HG03520 (cell line): Measurements from ENCODE around the gene CEP57L1.
"Not testable (repeated sequence)": the region's sequence is repeated elsewhere in the genome, so short reads cannot be mapped to it uniquely, and the experiment has no call there.

Source experiments
- ATAC-seq: cut with Tn5 transposase; IDR thresholded peaks from one replicate; pipeline ENCODE4 v1.9.1; 2021; ENCODE audit warnings: mild to moderate bottlenecking, moderate library complexity; ENCODE audit not compliant: unreplicated experiment

Gene CEP57L1

DNA sequence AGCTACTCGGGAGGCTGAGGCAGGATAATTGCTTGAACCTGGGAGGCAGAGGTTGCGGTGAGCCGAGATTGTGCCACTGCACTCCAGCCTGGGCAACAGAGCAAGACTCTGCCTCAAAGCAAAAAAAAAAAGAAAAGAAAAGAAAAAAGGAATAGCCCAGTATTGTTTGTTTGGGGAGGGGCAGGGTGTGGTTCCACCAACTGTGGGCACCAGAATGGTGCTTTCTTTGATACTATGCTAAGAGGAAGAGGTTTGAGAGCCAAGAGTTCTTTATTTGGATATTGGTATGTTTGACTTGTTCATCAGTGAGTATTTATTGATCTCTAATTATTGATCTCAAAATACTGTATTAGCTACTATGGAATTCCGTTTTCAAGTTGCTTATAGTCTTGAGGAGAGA lies 72.3 kb downstream of the CEP57L1 start:
- ATAC-seq = no peak

DNA sequence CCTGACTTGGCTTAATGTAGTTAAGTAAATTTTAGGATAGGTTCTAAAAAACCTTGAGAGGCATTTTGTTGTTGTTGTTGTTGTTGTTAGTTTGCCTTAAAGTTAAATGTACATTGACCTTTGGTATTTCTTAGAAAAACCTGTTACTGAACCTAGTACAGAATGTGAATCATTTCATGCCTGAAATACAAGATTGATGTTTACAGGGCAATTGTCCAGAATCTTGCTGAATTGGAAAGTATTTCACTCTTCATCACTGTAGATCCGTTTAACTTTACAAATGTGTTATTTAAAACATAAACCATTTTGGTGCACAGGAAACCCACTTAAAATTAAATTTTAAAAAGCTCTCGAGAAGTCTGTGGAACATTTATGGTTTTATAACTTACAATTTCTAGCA lies 75.0 kb downstream of the CEP57L1 start:
- ATAC-seq = no peak

DNA sequence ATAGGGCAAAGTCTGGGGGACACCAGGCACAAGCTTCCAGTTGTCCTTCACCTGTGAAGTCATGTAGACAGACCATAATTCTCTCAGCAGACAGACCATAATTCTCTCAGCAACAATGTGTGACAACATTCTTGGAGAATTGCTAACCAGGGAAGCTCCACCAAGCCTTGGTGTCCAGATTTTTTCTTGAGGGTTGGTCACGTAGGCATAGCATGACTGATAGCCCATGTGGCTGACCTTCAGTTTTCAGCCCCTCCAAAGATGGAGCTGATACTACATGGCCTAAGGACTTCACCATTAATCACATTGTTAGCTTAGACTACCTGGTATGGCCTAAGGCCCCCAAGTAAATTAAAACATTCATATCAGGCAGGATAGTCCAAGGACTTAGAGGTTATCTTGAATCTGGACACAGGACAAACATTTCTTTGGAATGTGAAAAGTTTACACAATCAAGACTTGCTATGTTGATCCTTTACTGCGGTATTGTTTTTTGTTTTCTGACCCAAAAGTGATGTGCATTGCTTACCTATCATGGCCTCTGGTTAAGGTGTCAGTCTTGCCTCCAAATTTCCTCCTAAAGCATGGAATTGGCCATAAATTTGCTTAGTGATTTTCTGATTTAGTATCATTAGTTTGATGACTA lies 76.9 kb downstream of the CEP57L1 start:
- no peak for ATAC-seq

DNA sequence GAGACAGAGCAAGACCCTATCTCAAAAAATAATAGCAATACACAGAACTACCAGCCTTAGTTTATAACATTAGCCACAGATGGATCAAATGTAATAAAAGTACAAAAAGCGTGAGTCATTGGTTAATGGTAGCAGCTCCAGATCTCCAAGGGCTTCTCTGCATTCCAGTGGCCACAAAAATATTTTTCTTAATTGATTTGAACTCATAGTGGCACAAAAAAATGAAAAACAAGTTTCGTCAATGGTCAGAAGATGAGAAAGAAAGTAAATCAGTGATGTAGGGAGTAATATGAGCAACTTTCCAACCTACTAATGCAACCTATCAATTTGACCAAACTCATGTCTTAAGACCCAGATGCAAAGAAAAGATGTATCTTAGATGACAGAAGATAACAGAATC lies 79.6 kb downstream of the CEP57L1 start:
- ATAC-seq = no peak

DNA sequence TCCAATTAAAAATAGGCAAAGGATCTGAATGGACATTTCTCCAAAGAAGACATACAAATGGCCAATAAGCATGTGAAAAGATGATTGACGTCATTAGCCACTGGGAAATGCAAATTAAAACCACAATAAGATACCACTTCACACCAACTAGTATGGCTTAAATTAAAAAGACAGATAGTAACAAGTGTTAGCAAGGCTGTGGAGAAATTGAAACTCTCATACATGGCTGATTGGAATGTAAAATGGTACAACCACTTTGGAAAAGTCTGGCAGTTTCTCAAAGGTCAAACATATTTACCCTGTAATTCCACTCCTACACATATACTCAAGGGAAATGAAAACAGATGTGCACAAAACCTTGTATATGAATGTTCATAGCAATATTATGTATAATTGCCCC lies 83.6 kb downstream of the CEP57L1 start:
- ATAC-seq = no peak

DNA sequence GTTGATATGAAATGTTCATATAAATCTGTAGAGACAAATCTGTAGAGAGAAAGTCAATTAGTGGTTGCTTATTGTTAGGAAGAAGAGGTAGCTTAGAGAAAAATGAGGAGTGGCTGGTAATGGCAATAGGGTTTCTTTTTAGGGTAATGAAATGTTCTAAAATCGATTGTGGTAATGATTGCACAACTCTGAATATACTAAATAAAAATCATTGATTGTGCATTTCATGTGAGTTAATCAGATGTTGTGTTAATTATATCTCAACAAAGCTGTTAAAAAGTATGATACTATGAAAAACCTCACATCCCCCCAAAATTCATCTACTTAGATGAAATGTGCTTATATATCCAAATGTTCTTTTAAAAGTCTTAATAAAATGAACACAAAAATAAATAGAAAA lies 84.2 kb downstream of the CEP57L1 start:
- no peak for ATAC-seq

DNA sequence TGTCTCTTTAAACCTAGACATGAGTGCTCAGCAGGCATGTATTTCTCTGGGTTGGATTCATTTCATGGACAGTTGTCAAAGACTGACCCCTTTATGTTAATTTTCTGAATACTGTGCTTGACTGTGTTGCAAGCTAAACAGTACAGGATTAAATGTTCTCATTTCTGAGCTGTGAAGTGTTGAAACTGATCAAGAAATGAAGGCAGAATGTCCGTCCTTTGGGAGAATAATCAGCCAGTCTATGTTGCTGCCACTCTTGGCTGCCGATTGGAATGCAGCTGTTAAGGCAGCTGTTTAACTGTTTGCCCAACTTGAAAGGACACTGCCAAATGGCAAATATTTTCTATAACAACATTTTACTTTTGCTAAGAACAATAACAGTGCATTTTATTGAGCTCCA lies 87.3 kb downstream of the CEP57L1 start:
- ATAC-seq = no peak

DNA sequence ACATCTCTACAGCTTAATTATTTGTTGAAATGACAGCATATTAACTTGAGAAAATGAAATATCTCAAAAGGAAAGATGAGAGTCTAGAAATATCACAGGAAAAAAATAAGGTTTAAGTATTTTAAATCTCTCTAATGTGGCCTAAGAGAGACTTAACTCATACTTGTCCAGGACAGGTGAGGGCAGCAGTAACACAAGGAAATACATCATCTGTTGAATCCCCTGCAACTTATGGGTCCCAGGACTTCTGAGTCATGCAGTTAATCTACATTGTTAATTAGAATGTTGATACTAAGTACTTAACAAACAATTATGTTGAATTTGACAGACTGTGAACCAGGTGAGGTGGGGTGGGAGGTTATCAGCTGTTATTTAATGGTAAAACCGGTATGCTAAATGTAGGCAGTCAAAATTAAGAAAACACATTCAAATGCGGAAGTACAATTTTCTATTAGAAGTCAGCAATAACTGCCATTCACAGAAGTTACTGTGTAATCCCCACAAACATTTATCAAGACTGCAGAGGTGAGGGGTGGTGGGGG lies 87.9 kb downstream of the CEP57L1 start:
- ATAC-seq = no peak

DNA sequence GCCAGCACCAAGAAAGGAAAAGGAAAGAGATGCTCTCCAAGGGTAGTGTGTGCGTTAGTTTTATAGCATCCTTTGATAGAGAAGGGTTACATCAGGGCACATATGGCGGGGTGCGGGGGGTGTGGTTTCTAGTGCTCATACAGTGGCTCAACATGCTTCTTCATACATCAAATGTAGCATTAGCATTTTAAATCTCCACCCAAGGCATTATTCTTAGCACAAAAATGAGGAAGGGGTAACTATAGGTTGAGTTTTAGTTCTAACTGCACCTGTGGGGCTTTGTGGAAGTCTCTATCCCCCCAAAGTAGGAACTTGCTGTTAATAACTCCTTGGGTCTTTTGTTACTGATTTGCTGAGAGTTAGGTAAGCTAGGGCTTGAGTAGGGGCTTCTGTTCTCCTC lies 89.3 kb downstream of the CEP57L1 start:
- ATAC-seq = no peak

DNA sequence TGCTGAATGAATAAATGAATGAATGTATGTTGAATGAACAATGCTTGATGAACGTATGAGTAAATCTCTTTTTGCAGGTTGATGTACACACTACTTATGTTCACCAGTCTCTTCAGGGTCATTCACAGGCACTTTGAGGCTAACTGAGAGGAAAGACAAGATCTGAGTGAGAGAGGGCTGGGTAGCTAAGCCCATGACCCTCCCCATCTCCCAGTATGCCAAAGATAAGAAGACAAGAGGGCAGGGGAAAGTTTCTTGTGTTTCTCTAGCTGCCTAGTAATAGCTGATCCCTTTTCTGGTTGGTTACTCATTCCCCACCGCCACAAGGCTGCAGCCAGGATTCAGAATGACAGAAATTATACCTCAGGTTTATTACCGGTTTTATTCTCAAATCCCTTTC lies 90.7 kb downstream of the CEP57L1 start:
- ATAC-seq = no peak

DNA sequence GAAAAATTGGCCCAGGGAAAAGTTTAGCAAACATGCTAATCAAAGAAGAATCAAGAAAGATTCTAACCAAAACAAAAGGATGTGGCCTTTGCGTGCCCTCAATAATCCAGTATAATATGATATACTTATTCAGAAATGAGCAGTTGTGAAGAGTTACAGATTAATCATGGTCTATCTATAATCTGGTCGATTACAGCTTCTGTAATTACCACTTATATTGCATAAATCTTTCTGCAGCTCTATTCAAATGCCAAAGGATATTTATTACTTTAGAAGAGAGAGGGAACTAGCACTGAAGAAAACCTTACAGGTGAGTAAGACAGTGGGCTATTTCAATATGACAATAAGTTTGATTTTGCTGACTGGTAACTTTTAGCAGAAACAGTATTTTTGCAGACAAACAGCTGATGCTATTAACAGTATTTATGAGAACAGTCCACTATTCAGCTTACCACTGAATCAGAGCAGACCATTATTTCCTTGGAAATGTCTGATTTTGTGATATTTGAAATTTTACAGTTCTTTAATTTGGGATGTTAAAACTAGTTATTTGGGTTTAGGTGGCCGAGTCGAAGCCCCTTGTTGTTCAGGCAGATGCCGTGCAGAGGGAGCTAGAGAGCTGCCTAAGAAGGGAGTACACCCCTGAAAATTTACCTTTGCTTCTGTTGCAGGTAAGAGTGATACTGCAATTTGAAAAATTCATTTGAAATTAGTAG lies 92.2 kb downstream of the CEP57L1 start:
- no peak for ATAC-seq

DNA sequence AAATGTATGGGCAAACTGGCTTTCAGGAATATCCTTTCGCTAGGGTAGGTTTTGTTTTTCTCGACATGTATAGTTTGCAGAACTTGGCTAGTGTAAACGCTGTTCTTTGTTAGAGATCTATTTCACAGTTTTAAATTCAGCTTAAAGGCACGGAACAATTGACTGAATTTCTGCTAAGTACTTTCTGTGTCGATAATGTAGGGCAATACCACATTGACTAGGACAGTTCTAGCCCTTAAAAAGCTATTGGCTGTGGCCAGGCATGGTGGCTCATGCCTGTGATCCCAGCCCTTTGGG lies 92.8 kb downstream of the CEP57L1 start:
- no peak for ATAC-seq

DNA sequence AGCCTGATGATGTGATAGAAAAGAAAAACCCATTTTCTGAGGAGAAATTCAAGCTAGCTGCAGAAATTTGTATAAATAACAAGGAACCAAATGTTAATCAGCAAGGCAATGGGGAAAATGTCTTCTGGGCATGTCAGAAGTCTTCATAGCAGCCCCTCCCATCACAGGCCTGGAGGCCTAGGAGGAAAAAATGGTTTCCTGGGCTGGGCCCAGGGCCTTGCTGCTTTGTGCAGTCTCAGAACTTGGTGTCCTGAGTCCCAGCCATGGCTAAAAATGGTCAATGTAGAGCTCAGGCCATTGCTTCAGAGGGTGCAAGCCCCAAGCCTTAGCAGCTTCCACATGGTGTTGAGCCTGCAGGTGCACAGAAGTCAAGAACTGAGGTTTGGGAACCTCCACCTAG lies 96.1 kb downstream of the CEP57L1 start:
- ATAC-seq = not testable (repeated sequence)

DNA sequence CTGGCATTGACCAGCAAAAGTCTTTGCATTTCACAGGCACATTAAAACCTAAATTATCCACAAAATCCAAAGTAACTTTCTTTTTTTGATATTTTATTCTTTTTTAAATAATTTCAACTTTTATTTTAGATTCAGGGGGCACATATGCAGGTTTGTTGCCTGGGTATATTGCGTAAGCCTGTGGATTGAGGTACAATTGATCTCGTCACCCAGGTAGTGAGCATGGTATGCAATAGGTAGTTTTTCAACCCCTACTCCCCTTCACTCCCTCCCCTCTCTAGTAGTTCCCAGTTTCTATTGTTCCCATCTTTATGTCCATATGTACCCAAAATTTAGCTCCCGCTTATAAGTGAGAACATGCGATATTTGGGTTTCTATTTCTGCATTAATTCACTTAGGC lies 97.6 kb downstream of the CEP57L1 start:
- ATAC-seq = no peak

DNA sequence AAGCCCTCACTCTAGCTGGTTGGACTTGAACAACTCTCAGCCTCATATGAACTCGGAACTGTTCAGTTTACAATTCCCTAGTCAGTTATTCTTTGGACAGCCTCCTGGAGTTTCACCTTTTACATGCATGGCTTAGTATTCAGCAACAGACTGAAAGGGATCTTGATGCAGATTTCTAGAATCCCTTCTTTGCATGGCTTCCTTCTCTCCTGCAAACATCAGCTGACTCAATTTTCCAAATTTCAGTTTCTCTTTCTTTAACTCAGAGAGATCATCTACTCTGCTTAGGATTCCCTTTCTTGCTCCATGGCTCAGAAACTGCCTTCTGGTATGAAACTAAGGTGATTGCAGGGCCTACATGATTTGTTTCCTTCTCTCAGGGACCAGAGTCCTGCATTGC lies 99.6 kb downstream of the CEP57L1 start:
- no peak for ATAC-seq

DNA sequence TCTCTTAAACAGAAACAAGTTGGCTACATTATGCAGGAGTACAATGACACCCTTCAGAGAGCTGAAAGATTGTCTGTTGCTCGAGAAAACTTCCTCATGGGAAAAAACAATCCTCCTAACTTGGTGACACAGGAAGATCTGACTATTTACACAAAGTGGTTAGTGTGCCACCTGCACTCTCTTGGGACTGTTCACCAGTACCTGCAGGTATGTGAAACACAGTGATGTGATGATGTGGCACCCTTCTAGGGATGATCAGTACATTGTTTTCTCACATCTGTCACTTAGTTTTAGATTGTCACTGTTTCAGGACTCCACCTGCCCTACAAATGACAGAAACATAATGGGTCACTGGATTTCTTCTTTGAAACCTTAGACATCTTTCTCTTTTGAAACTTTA lies 101.8 kb downstream of the CEP57L1 start:
- no peak for ATAC-seq

DNA sequence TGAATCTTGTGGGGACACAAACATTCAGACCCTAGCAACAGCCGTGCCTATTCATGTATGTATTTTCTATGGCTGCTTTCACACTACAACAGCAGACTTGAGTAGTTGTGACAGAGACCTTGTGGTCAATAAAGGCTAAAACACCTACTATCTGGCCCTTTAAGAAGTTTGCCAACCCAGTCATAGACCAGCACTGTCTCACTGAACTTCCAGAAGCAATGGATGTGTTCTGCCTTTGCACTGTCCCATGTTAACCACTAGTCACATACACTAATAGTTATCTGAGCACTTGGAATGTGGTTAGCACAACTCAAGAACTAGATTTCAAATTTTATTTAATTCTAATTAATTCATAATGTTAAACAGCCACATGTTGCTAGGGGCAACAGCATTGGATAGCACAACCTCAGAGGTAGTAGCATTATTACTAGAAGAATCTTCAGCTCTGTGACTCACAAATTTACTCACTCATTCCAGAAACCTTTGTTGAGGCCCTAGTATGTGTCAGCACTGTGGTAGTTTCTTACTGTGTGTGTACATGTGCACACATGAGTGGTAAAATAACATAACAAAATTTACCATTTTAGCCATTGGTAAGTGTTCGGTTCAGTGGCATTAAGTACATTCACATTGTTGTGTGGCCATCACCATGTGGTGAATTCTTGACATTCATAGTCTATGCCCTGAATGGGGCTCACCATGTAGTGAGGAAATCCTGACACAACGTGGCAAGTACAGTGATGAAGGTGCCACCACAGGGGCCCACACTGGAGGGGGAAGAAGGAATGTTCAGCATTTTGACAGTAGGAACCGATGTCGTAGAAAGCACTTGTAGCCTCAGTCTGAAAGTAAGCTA lies 107.3 kb downstream of the CEP57L1 start:
- no peak for ATAC-seq

DNA sequence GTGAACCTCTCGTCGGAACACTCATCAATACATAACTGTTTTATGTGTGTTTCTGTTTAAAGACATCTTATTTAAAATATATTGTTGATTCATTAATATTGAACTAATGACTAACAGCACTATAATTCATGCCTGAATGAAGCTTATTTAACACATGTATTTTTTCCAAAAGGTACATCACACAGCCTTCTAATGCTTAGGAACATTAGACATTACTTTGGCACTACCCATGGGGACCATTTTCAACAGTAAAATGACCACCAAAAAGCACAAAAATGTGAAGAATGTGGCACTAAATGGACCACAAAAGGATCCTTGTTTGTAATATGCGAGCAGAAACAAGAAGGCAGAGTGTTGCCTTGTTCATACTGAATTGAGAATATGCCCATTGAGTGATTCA lies 109.2 kb downstream of the CEP57L1 start:
- ATAC-seq = no peak

DNA sequence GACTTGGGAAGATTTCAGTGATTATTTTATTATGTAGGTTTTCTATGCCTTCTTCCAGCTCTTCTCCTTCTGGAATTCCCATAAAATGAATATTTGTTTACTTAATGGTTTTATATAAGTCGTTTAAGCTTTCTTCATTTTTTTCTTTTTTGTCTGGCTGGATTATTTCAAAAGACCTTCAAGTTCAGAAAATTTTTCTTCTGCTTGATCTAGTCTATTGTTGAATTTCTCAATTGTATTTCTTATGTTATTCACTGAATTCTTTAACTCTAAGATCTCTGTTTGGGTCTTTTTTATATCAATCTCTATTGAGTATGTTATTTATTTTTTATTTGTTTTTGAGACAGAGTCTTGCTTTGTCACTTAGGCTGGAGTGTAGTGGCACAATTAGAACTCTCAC lies 117.4 kb downstream of the CEP57L1 start:
- ATAC-seq = no peak
